Ramos (cell line): ENCODE results near the gene DYNLRB1.

Experiments used
- in situ Hi-C: fragments of 300-500 bp; cut with MboI; formaldehyde crosslinking; loops from one replicate; pipeline ENCODE4 v1.14.3; 2022; ENCODE audit warnings: low sequenced_read_pairs; ENCODE audit not compliant: unreplicated experiment

The DYNLRB1 gene

DNA sequence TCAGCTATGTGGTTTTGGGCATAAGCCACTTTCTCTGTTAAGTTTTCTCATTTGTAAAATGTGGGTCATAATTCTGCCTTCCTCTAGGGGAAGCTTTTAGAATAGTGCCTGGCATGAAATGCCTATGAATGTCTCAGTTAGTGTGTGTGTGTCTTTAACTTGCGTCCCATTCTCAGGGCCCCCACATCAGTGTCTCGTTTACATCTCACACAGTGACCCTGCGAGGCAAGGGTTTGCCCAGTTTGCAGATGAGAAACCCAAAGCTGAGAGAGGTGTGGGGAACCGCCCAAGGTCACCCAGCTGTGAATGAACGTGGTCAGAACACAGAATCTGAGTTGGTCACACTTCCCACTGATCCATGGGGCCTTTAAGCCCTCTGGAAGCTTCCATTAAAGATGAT, 14.1 kb downstream of the DYNLRB1 start:
- in situ Hi-C loops = loop anchor here (25.0 kb wide), 1 partner anchor 182 kb away; the partner anchor contains the start of gene TP53INP2

GRCh38 chr20:34531608-34532265, 15.5 kb downstream of the DYNLRB1 start:
- in situ Hi-C loops = loop anchor here (25.0 kb wide), 1 partner anchor 181 kb away; the partner anchor contains the start of gene TP53INP2

- in situ Hi-C loops = loop anchor here (25.0 kb wide), 1 partner anchor 180 kb away; the partner anchor contains the start of gene TP53INP2
Measured at GRCh38 chr20:34532320-34532719, 16.1 kb downstream of the DYNLRB1 start.

DNA sequence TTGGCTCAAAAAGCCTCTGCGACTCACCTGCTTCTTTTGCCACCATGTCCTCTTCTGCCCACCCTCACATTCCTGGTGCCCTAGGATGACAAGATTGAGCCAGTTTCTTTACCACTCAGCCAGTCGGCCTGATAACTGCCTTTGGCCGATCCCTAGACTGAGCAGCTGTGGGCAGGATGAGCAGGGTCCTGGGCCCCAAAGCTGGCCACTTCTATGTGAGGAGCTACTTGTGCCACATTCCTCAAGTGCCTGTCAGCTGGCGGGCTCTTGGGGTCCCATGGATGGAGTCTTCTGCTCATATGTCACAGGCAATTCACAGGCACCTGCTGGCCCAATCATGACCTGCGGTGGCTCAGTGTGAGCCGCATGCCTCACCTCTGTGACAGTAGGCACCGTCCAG, 16.5 kb downstream of the DYNLRB1 start:
- in situ Hi-C loops = loop anchor here (25.0 kb wide), 1 partner anchor 180 kb away; the partner anchor contains the start of gene TP53INP2

DNA sequence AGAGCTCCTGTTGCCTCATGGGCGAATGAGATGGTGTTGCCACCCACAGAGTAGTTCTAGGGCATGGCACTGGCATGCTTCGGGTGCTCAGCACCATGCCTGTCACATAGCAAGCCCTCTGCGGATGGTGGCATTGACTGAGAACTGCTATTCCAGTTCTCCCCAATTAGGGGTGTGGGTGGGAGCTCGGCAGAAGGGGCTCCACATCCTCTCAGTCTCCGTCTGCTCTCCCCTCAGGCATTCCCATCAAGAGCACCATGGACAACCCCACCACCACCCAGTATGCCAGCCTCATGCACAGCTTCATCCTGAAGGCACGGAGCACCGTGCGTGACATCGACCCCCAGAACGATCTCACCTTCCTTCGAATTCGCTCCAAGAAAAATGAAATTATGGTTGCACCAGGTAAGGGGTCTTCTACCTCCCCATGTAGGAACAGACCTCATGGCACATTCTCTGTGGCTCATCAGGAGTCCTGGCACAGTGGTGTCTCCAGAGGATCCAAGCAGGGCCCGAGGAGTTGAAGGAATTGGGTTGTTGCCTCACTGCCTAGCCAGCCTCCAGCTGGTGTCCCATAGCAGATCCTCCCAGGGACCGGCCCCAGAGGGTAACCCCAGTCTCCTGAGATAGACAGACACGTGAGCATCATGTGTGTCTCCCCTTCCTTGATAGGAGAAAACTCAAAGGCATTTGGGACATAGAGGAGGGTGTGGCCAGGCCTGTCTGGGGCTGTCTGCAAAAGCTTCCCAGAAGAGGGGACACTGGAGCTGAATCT, 18.4 kb downstream of the DYNLRB1 start:
- in situ Hi-C loops = loop anchor here (5.0 to 25.0 kb wide), 2 partner anchors 178 to 233 kb away; partner anchors contain the start of gene TP53INP2

DNA sequence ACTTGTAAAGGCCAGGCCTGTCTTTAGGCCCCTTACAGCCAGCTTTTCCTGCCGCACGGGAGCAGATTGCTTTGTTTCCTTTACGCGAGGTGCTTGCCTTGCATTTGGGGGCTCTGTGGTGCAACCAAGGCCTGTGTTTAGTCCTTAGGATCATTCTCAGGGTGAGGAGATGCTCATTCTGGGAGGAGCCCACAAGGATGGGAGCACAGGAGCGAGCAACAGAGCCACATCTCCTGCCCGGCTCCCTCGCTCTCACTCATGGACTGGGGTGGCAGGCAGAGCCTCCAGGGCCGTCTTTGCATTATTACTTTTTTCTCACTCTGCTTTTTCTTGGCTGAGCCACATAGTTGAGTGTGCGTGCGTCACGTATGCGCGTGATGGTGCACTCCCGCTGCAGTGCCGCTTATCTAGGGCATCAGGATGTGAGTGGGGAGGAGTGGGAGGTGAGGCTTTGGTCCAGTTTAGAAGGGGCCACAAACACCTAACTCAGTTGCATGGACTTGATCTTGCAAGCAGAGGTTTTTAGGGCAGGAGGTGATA, 19.1 kb downstream of the DYNLRB1 start:
- in situ Hi-C loops = loop anchor here (5.0 to 25.0 kb wide), 2 partner anchors 177 to 232 kb away; partner anchors contain the start of gene TP53INP2

DNA sequence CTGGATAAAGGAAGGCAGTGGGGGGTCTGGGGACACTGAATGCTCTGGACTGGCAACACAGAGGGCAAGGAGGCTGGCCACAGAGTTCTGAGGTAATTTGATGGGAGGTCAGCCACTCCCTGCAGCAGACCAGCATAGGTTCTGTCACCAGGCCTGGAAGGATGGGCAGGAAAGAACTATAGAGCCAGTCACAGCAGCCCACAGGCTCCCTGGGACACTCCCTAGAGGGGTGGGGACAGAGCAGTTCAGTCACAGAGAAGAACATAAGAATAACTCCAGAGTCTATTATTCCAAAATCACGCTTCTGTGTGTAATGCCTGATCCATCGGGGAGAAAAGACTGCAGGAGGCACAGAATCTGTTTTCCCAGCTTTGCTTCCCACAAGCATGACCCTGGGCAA, 19.6 kb downstream of the DYNLRB1 start:
- in situ Hi-C loops = loop anchor here (5.0 to 25.0 kb wide), 2 partner anchors 176 to 231 kb away; partner anchors contain the start of gene TP53INP2

GRCh38 chr20:34536798-34537394, 20.7 kb downstream of the DYNLRB1 start:
- in situ Hi-C loops = loop anchor here (5.0 to 25.0 kb wide), 2 partner anchors 175 to 230 kb away; partner anchors contain the start of gene TP53INP2

- in situ Hi-C loops = loop anchor here (5.0 to 25.0 kb wide), 2 partner anchors 175 to 230 kb away; partner anchors contain the start of gene TP53INP2
Measured at GRCh38 chr20:34537651-34538050, 21.4 kb downstream of the DYNLRB1 start.

DNA sequence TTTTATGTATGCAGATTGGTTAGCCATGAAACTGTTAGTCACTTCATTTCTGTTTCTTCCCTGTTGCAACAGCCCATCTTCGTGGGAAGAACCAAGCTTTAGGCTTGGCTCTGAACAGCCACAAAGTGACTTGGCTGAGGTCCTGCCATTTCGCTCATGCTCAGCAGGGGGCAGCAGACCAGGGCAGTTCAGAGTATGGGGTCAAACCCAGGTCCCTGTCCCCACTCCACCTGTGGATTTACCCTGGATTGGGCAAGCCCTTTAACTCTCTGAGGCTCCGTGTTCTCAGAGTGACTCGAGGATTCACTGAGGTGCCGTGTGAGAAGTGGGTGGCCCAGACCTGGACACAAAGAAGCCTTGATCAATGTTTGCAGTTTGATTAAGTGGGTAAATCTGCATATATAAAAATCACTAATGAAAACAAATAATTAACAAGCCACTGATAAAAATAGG, 22.5 kb downstream of the DYNLRB1 start:
- in situ Hi-C loops = loop anchor here (5.0 to 25.0 kb wide), 2 partner anchors 174 to 229 kb away; partner anchors contain the start of gene TP53INP2

DNA sequence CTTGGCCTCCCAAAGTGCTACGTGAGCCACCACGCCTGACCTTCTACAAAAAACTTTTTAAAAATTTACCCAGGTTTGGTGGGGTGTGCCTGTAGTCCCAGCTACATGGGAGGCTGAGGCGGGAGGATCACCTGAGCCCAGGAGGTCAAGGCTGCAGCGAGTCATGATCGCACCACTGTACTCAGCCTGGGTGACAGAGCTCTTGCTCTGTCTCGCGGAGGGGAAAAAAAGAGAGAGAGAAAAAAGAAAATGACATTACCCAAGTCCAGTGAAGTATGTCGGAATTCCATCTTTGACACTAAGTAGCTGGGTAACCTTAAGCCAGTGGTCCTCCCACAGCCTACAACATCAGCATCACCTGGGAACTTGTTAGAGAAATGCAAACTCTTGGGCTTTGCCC, 23.5 kb downstream of the DYNLRB1 start:
- in situ Hi-C loops = loop anchor here (5.0 to 25.0 kb wide), 2 partner anchors 173 to 228 kb away; partner anchors contain the start of gene TP53INP2

- in situ Hi-C loops = loop anchor here (25.0 kb wide), 1 partner anchor 172 kb away; the partner anchor contains the start of gene TP53INP2
Measured at GRCh38 chr20:34540596-34541263, 24.5 kb downstream of the DYNLRB1 start.

DNA sequence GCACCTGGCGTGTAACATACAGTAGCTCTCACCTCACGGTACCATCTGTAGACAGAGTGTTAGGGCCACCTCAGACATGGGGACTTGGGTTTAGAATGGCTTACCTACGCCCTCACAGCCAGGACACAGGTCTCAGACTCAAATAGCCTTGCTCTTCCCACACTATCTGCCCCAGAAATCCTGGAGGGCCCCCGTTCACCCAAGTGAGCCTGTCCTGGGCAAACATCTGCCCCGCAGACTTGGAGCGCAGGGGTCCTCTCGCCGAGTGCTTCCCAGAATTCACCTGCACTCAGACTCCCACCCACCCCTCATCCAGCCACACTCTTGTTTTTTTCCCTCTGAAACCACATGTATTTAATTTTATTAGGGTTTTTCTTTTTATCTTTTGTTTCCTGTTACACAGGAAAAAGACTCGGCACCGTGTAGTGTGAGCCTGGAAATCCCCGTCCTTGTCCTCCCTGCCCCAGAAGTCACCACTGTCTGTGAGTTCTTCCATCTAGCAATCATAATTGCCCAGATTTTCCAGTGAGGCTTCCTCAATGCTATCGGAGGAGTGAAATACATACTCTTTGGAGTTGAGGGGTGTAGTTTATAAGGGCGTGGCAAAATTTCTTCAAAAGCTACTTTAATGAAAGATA, 25.2 kb downstream of the DYNLRB1 start:
- in situ Hi-C loops = loop anchor here (25.0 kb wide), 1 partner anchor 171 kb away; the partner anchor contains the start of gene TP53INP2

DNA sequence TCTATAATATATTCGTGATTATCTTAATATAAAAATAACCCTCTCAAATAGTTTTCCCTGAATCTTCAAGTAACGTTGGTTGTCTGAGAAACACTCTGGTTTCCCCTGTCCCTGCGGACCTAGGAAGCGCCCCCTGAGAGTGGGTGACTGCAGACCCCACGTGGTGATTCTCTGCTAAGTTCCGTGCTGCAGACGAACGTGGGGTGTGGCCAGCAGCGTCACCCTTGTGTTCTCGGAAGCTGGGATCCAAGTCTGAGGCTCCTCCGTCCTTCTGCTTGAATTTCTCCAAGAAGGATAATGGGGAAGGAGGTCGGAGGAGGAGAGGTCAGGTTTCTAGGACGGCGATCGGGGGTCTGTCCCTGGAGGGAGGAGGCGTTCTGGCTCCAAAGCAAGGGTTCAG, 25.7 kb downstream of the DYNLRB1 start:
- in situ Hi-C loops = loop anchor here (25.0 kb wide), 1 partner anchor 170 kb away; the partner anchor contains the start of gene TP53INP2

- in situ Hi-C loops = loop anchor here (25.0 kb wide), 1 partner anchor 170 kb away; the partner anchor contains the start of gene TP53INP2
Measured at GRCh38 chr20:34542439-34542838, 26.2 kb downstream of the DYNLRB1 start.

GRCh38 chr20:34543463-34544056, 27.3 kb downstream of the DYNLRB1 start:
- in situ Hi-C loops = loop anchor here (25.0 kb wide), 1 partner anchor 169 kb away; the partner anchor contains the start of gene TP53INP2

DNA sequence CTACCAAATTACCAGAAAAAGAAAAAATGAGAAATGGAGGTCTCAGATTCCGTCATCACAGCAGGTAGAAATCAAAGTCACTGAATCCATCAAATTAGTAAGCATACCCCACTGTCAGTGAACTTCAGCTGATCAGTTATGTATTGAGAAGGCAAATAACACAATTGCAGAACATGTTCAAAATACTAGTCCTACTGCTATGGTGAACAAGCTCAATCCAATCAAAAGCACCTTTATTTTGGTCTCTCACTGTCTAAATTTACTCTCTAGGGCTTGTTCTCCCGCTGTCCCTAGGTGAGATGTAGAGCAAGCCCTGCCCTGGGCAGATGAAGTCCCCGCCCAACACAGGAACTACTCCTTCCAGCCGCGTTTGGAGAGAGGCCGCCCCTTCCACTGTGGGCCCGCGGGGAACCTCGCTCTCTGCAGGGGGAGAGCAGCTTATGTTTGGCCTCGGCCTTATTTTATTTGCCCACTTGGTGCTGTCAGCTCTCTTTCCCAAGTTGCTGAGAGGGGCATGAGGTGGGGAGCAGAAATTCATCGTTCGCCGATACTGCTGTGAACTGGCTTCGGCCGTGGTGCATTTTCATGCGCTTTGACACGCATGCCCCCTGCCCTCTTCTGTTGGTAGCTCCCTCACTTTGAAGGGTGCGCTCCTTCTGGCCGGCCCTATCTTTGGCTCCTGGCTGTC, 28.0 kb downstream of the DYNLRB1 start:
- in situ Hi-C loops = loop anchor here (25.0 kb wide), 1 partner anchor 168 kb away; the partner anchor contains the start of gene TP53INP2
